H1 (cell line): ENCODE data around the gene NUAK1. TPM values are rescaled to one million over a fixed set of nuclear protein-coding genes. Genes with fewer than 3 reads are reported as not detected.

Experiments
- CTCF ChIA-PET: fragments of 300-600 bp; sonication (Branson Sonifier 250); formaldehyde crosslinking; loops from one replicate; lab custom pipeline; 2021; ENCODE audit not compliant: partially characterized antibody; lab: Charles Lee
- POLR2A ChIA-PET: fragments of 300-600 bp; sonication (Branson Sonifier 250); formaldehyde crosslinking; loops from one replicate; lab custom pipeline; 2021; ENCODE audit warnings: inconsistent platforms; ENCODE audit not compliant: partially characterized antibody; lab: Charles Lee
- DNase-seq, 2 experiments: peaks; one replicate each; pipeline versions ENCODE4 v3.0.0 to v3.0.0-alpha.2; 2010 to 2022; ENCODE audit warnings: low spot score in 2 of 2, low read depth in 1 of 2, mixed read lengths in 1 of 2
- FAIRE-seq: peaks from 2 replicates; lab custom pipeline; 2011; peaks lifted over from hg19 to GRCh38; lab: Jason Lieb, UNC
- H2AFZ ChIP-seq: 2 replicates; pipeline ENCODE4 v1.8.1; 2012; ENCODE audit warnings: low read length, inconsistent platforms
- H2AK5ac ChIP-seq: 2 replicates; pipeline ENCODE4 v1.6.1; 2013; ENCODE audit warnings: low read depth, low read length
- H2BK120ac ChIP-seq: replicated peaks from 2 replicates; pipeline ENCODE3; 2013; ENCODE audit warnings: low read depth, low read length, inconsistent platforms
- H2BK12ac ChIP-seq: 2 replicates; pipeline ENCODE4 v1.6.1; 2013; ENCODE audit warnings: low read depth, low read length
- H2BK15ac ChIP-seq: 2 replicates; pipeline ENCODE4 v1.6.1; 2013; ENCODE audit warnings: low read length
- H2BK20ac ChIP-seq: 2 replicates; pipeline ENCODE4 v1.6.1; 2013; ENCODE audit warnings: low read length
- H2BK5ac ChIP-seq: 2 replicates; pipeline ENCODE4 v1.6.1; 2013; ENCODE audit warnings: low read depth, low read length
- H3K14ac ChIP-seq: 2 replicates; pipeline ENCODE4 v1.6.1; 2013; ENCODE audit warnings: inconsistent platforms; ENCODE audit not compliant: insufficient read length
- H3K18ac ChIP-seq: 2 replicates; pipeline ENCODE4 v1.6.1; 2013; ENCODE audit warnings: low read length; ENCODE audit errors: extremely low read depth
- H3K23ac ChIP-seq: 2 replicates; pipeline ENCODE4 v1.6.1; 2013; ENCODE audit warnings: inconsistent platforms; ENCODE audit not compliant: insufficient read length
- H3K23me2 ChIP-seq: 2 replicates; pipeline ENCODE4 v1.6.1; 2013; ENCODE audit warnings: low read depth, low read length
- H3K27ac ChIP-seq: 2 replicates; pipeline ENCODE4 v1.6.1; 2011; ENCODE audit warnings: low read depth, low read length, inconsistent platforms
- H3K27me3 ChIP-seq, 4 experiments: replicated peaks in 1 of 4; 1 replicate in 1 of 4; 2 replicates in 3 of 4; pipeline versions ENCODE4 v1.6.1 to v1.8.1; 2011 to 2013; ENCODE audit warnings: low read length in 3 of 4, mild to moderate bottlenecking in 3 of 4, inconsistent platforms in 2 of 4, mixed read lengths in 2 of 4, moderate library complexity in 1 of 4; ENCODE audit not compliant: control insufficient read depth in 3 of 4, insufficient read depth in 3 of 4; ENCODE audit errors: extremely low read depth in 1 of 4
- H3K36me3 ChIP-seq, 4 experiments: 2 replicates each; pipeline versions ENCODE4 v1.6.1 to v1.8.1; 2011 to 2013; ENCODE audit warnings: mild to moderate bottlenecking in 4 of 4, low read length in 3 of 4, moderate library complexity in 2 of 4, control low read depth in 1 of 4, inconsistent platforms in 1 of 4; ENCODE audit not compliant: insufficient read depth in 4 of 4, control insufficient read depth in 2 of 4
- H3K4ac ChIP-seq: replicated peaks from 2 replicates; pipeline ENCODE3; 2013; ENCODE audit warnings: low read length, low read depth, mixed read lengths, inconsistent platforms; ENCODE audit not compliant: insufficient read length
- H3K4me1 ChIP-seq, 4 experiments: replicated peaks in 1 of 4; 1 replicate in 1 of 4; 2 replicates in 3 of 4; pipeline versions ENCODE4 v1.6.1 to v1.8.1; 2011 to 2013; ENCODE audit warnings: low read length in 3 of 4, inconsistent platforms in 2 of 4, mixed read lengths in 1 of 4; ENCODE audit not compliant: insufficient read depth in 4 of 4, control insufficient read depth in 3 of 4
- H3K4me2 ChIP-seq, 2 experiments: 2 replicates each; pipeline versions ENCODE4 v1.6.1 to v1.8.1; 2011 to 2013; ENCODE audit warnings: low read depth in 2 of 2, low read length in 2 of 2, control low read depth in 1 of 2, inconsistent platforms in 1 of 2, mild to moderate bottlenecking in 1 of 2; ENCODE audit not compliant: insufficient read depth in 1 of 2
- H3K4me3 ChIP-seq, 4 experiments: fragments of 200-600, 300-600 bp in 1 of 4; sonication (generic), shearing (Covaris generic), sonication (Bioruptor Twin) in 1 of 4; 2 replicates each; pipeline versions ENCODE4 v1.5.1 to v1.8.1; 2011 to 2016; ENCODE audit warnings: low read length in 4 of 4, low read depth in 3 of 4, control low read depth in 2 of 4, inconsistent platforms in 2 of 4, mild to moderate bottlenecking in 2 of 4, mixed read lengths in 1 of 4, moderate library complexity in 1 of 4; ENCODE audit not compliant: insufficient read depth in 2 of 4; ENCODE audit errors: extremely low read depth in 1 of 4
- H3K56ac ChIP-seq: replicated peaks from 2 replicates; pipeline ENCODE3; 2013; ENCODE audit warnings: low read depth, mild to moderate bottlenecking, mixed read lengths, low read length, inconsistent platforms; ENCODE audit not compliant: insufficient read length
- H3K79me1 ChIP-seq: 2 replicates; pipeline ENCODE4 v1.6.1; 2013; ENCODE audit warnings: low read depth, low read length, control low read depth
- H3K79me2 ChIP-seq, 2 experiments: 2 replicates each; pipeline versions ENCODE4 v1.6.1 to v1.8.1; 2012 to 2013; ENCODE audit warnings: low read length in 2 of 2, mild to moderate bottlenecking in 2 of 2, inconsistent platforms in 1 of 2; ENCODE audit not compliant: insufficient read depth in 2 of 2, control insufficient read depth in 1 of 2
- H3K9ac ChIP-seq, 4 experiments: replicated peaks in 1 of 4; 1 replicate in 1 of 4; 2 replicates in 3 of 4; pipeline versions ENCODE4 v1.6.1 to v1.8.1; 2011 to 2013; ENCODE audit warnings: low read depth in 3 of 4, low read length in 3 of 4, control low read depth in 2 of 4, mild to moderate bottlenecking in 2 of 4, moderate library complexity in 2 of 4, inconsistent platforms in 1 of 4; ENCODE audit errors: extremely low read depth in 1 of 4
- H3K9me3 ChIP-seq, 2 experiments: 2 replicates each; pipeline versions ENCODE4 v1.6.1 to v1.8.1; 2012 to 2013; ENCODE audit warnings: mild to moderate bottlenecking in 2 of 2, moderate library complexity in 2 of 2, control low read depth in 1 of 2, inconsistent platforms in 1 of 2, low read depth in 1 of 2, low read length in 1 of 2, mixed read lengths in 1 of 2; ENCODE audit not compliant: insufficient read depth in 2 of 2
- H4K20me1 ChIP-seq, 2 experiments: replicated peaks in 1 of 2; 2 replicates each; pipeline versions ENCODE3 to v1.8.1; 2011 to 2013; ENCODE audit warnings: inconsistent platforms in 2 of 2, low read length in 2 of 2, mild to moderate bottlenecking in 1 of 2; ENCODE audit not compliant: insufficient read depth in 2 of 2, control insufficient read depth in 1 of 2
- H4K5ac ChIP-seq: 2 replicates; pipeline ENCODE4 v1.6.1; 2013; ENCODE audit warnings: low read length, low read depth, mixed read lengths, inconsistent platforms; ENCODE audit not compliant: insufficient read length
- H4K8ac ChIP-seq: 2 replicates; pipeline ENCODE4 v1.8.0; 2013; ENCODE audit warnings: mild to moderate bottlenecking, moderate library complexity, low read length, inconsistent platforms; ENCODE audit not compliant: insufficient read depth; ENCODE audit errors: extremely low read depth
- H4K91ac ChIP-seq: replicated peaks from 2 replicates; pipeline ENCODE3; 2013; ENCODE audit warnings: low read length, mixed read lengths, inconsistent platforms; ENCODE audit not compliant: insufficient read length
- CHD1 ChIP-seq: IDR thresholded peaks from 2 replicates; pipeline ENCODE4 v1.6.1; 2012; ENCODE audit warnings: low read depth, low read length, improper control_type of control experiment
- HDAC6 ChIP-seq: IDR thresholded peaks from one replicate; pipeline ENCODE4 v1.7.1; 2012; ENCODE audit warnings: low read depth, mild to moderate bottlenecking, inconsistent platforms, low read length, moderate library complexity
- JUND ChIP-seq: IDR thresholded peaks from 2 replicates; pipeline ENCODE4 v1.6.1; 2011; ENCODE audit warnings: mild to moderate bottlenecking, improper control_type of control experiment, low read length
- NRF1 ChIP-seq: IDR thresholded peaks from 2 replicates; pipeline ENCODE4 v1.6.1; 2011; ENCODE audit warnings: mild to moderate bottlenecking, low read depth, low read length, improper control_type of control experiment
- SP1 ChIP-seq: IDR thresholded peaks from 2 replicates; pipeline ENCODE4 v1.6.1; 2011; ENCODE audit warnings: low read depth, low read length
- WGBS, 2 experiments: shearing (Covaris generic) in 1 of 2; methylation state at CpG; one replicate each; pipeline versions ENCODE4 v1.1.6 to v1.1.7; 2013 to 2015; ENCODE audit warnings: low lambda C conversion rate in 2 of 2, mixed read lengths in 2 of 2, inconsistent platforms in 1 of 2, low coverage in 1 of 2, missing lambda C conversion rate in 1 of 2; ENCODE audit not compliant: insufficient replicate concordance in 2 of 2, insufficient coverage in 1 of 2, insufficient read length in 1 of 2; ENCODE audit errors: extremely low coverage in 1 of 2, missing lambda C conversion rate in 1 of 2; 5-methylcytosine and 5-hydroxymethylcytosine counted together
- polyA plus RNA-seq, 7 experiments: library from polyadenylated mRNA; depleted of rRNA in 3 of 7; stranded (reverse) in 5 of 7; unstranded in 2 of 7; fragments of >200 nt in 5 of 7; fragments of 200-250 nt in 2 of 7; gene quantifications; 1 replicate in 5 of 7; 2 replicates in 1 of 7; 4 replicates in 1 of 7; pipeline versions ENCODE4 v1.2.1 to v1.2.3, GENCODE V29; 2011 to 2013; ENCODE audit warnings: missing spikeins in 2 of 7, mixed read lengths in 2 of 7
- total RNA-seq: library from RNA; stranded (reverse); fragmentation: NEBNext Ultra II Directional; extraction: Animal tissue kit (Norgen Biotek cat#: 25700); gene quantifications from 2 replicates; pipeline ENCODE4 v1.2.1, GENCODE V29; 2021

NUAK1 gene
- total and polyA plus RNA-seq, 2 of the 8 experiments (the other 6 are each of a cell fraction or from before 2014, with no cell fraction given): 6.7 to 18.2 TPM

DNA sequence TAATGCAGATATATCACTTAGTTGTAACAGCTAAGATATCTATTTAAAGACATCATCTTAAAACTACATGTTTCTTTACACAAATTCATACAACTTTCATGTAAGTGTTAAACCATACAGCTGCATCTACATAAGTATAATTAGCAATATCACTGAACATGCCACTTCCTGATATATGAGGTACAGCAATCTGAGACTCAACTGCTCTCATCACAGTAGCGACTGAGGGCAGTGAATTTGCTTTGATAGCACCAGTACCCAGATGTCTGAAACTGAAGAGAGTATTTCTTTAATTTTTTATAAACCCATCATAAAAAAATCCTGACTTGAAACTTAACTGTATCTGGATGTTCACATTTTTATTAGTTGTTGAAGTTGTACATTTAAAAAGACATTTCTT is 34.7 kb upstream of the NUAK1 start:
- CTCF ChIA-PET: interaction anchor here (1.5 kb wide), 1 partner anchor 753 kb away, joined by 5 read pairs; no protein-coding TSS in a partner anchor
- TF ChIP-seq JUND: no peak
- no peak for TF ChIP-seq HDAC6
- TF ChIP-seq CHD1: no peak
- no peak for TF ChIP-seq SP1
- TF ChIP-seq NRF1: no peak

More for the DNA sequence above, 34.7 kb upstream of the NUAK1 start:
- H2BK5ac ChIP-seq: no peak overlapping the region
- H3K4me3 ChIP-seq: no peak overlapping the region
- no peak overlapping the region for H2BK20ac ChIP-seq
- H3K27ac ChIP-seq: no peak overlapping the region
- DNase-seq (no peak), FAIRE-seq (no peak)
- H2BK120ac ChIP-seq: no peak overlapping the region
- no peaks in the 10 kb centered on the region for H3K9me3 ChIP-seq
- H3K9ac ChIP-seq: no peak overlapping the region
- H2BK15ac ChIP-seq: no peak overlapping the region
- no peaks in the 10 kb centered on the region for H3K79me2 ChIP-seq
- no peak overlapping the region for H4K8ac ChIP-seq
- 86% methylated on average over 1 of the region's 1 CpG; no CpG with 5 or more reads in 1 of the 2 experiments for WGBS, 2 experiments
- no peak overlapping the region for H3K56ac ChIP-seq
- H2AFZ ChIP-seq: no peak overlapping the region
- no peaks in the 10 kb centered on the region for H4K20me1 ChIP-seq
- no peak overlapping the region for H3K14ac ChIP-seq
- no peak overlapping the region for H2BK12ac ChIP-seq
- H3K4me1 ChIP-seq: no peaks in the 10 kb centered on the region; a peak in 1 of 7 replicates
- H3K27me3 ChIP-seq: no peaks in the 10 kb centered on the region
- H4K5ac ChIP-seq: no peak overlapping the region
- H3K4ac ChIP-seq: no peak overlapping the region
- no peak overlapping the region for H3K4me2 ChIP-seq
- H3K18ac ChIP-seq: no peak overlapping the region
- H3K23ac ChIP-seq: no peak overlapping the region
- no peaks in the 10 kb centered on the region; the same call in 1 of the 2 replicates for H3K23me2 ChIP-seq
- POLR2A ChIA-PET: no interaction called here
- no peak overlapping the region for H2AK5ac ChIP-seq
- H3K36me3 ChIP-seq: no peaks in the 10 kb centered on the region
- no peak overlapping the region for H4K91ac ChIP-seq
- H3K79me1 ChIP-seq: no peaks in the 10 kb centered on the region
